Fibroblast of lung (primary cell): ENCODE results near the gene CFAP100.

Source experiments
- EZH2 ChIP-seq: IDR thresholded peaks from 2 replicates; pipeline ENCODE4 v1.5.1; 2012; ENCODE audit warnings: low read length, control low read depth, mild to moderate bottlenecking; ENCODE audit errors: missing control alignments
- TF ChIP-seq, protein P1 (sequence below), 2 donors: IDR thresholded peaks in 1 of 2; conservative IDR thresholded peaks in 1 of 2; 1 replicate in 1 of 2; 2 replicates in 1 of 2; pipeline ENCODE4 v1.5.1; 2011 to 2012; ENCODE audit warnings: low read length in 2 of 2, control low read depth in 1 of 2, inconsistent platforms in 1 of 2, low read depth in 1 of 2, mild to moderate bottlenecking in 1 of 2

GRCh38 chr3:126424751-126425150 is 30.0 kb downstream of the CFAP100 start:
- TF ChIP-seq, protein P1, sequence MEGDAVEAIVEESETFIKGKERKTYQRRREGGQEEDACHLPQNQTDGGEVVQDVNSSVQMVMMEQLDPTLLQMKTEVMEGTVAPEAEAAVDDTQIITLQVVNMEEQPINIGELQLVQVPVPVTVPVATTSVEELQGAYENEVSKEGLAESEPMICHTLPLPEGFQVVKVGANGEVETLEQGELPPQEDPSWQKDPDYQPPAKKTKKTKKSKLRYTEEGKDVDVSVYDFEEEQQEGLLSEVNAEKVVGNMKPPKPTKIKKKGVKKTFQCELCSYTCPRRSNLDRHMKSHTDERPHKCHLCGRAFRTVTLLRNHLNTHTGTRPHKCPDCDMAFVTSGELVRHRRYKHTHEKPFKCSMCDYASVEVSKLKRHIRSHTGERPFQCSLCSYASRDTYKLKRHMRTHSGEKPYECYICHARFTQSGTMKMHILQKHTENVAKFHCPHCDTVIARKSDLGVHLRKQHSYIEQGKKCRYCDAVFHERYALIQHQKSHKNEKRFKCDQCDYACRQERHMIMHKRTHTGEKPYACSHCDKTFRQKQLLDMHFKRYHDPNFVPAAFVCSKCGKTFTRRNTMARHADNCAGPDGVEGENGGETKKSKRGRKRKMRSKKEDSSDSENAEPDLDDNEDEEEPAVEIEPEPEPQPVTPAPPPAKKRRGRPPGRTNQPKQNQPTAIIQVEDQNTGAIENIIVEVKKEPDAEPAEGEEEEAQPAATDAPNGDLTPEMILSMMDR (conservative IDR thresholded peaks at IDR 0.05 in 1 of 2, IDR thresholded peaks at IDR 0.05 in 1 of 2; ENCODE audit: low read depth in 1 of 2, low read length in 2 of 2), result no peak
- no peak for TF ChIP-seq EZH2
